NCI-H524 treated with DMSO at 0.1 percent for 48 hours (cell line): ENCODE results near the gene NR6A1.

Source experiments
- DNase-seq: peaks from one replicate; lab custom pipeline; 2025; lab: John Stamatoyannopoulos, UW

Gene NR6A1

GRCh38 chr9:124688238-124688904 lies 82.7 kb downstream of the NR6A1 start:
- DNase-seq: no peak

- no peak for DNase-seq
Observed at GRCh38 chr9:124686918-124687317, 84.2 kb downstream of the NR6A1 start.

- DNase-seq: no peak
Observed at GRCh38 chr9:124685217-124685616, 85.9 kb downstream of the NR6A1 start.

GRCh38 chr9:124684169-124684568 lies 86.9 kb downstream of the NR6A1 start:
- peak; percentile 97 for DNase-seq

GRCh38 chr9:124683043-124683442 lies 88.1 kb downstream of the NR6A1 start:
- no peak for DNase-seq

- no peak for DNase-seq
Observed at GRCh38 chr9:124680714-124681390, 90.3 kb downstream of the NR6A1 start.

- no peak for DNase-seq
Observed at GRCh38 chr9:124680049-124680448, 91.1 kb downstream of the NR6A1 start.

- no peak for DNase-seq
Observed at GRCh38 chr9:124676159-124676551, 95.0 kb downstream of the NR6A1 start.

- no peak for DNase-seq
Observed at GRCh38 chr9:124675261-124676158, 95.6 kb downstream of the NR6A1 start.

GRCh38 chr9:124674651-124675050 lies 96.5 kb downstream of the NR6A1 start:
- DNase-seq: no peak

- DNase-seq: no peak
Observed at GRCh38 chr9:124673063-124673462, 98.0 kb downstream of the NR6A1 start.

GRCh38 chr9:124671861-124672260 lies 99.2 kb downstream of the NR6A1 start:
- no peak for DNase-seq

- no peak for DNase-seq
Observed at GRCh38 chr9:124666642-124667041, 104.5 kb downstream of the NR6A1 start.

GRCh38 chr9:124665391-124666058 lies 105.6 kb downstream of the NR6A1 start:
- no peak for DNase-seq

- no peak for DNase-seq
Observed at GRCh38 chr9:124664143-124664542, 107.0 kb downstream of the NR6A1 start.

- DNase-seq: no peak
Observed at GRCh38 chr9:124663046-124663961, 107.8 kb downstream of the NR6A1 start.

GRCh38 chr9:124662561-124662960 lies 108.5 kb downstream of the NR6A1 start:
- DNase-seq: no peak

GRCh38 chr9:124661271-124661670 lies 109.8 kb downstream of the NR6A1 start:
- DNase-seq: no peak

- DNase-seq: no peak
Observed at GRCh38 chr9:124660341-124660801, 110.7 kb downstream of the NR6A1 start.

- DNase-seq: peak; percentile 81
Observed at GRCh38 chr9:124659099-124659659, 111.9 kb downstream of the NR6A1 start.
